ENCODE data around the gene FTO.

FTO gene

GRCh38 chr16:53703590-53704444, at the start of gene FTO, which contains the start of gene RPGRIP1L:
FTO (plus strand) TSS chr16:53704156.
RPGRIP1L (minus strand) TSS chr16:53703859; CDS start chr16:53700723, 3,136 bp downstream.
- Histone ChIP-seq H3K27ac (peak within 1 kb of the TSS; percentile 68), H3K4me2 (ENCODE audit: low read length) (peak within 1 kb of the TSS; percentile 88), H3K9me3 (ENCODE audit: control insufficient read depth, low read length) (no peaks in the 10 kb centered on the region), H3K36me3 (ENCODE audit: control insufficient read depth, insufficient read depth, low read length) (no peaks in the 10 kb centered on the region), H3K4me3 (ENCODE audit: low read depth, low read length) (peak within 1 kb of the TSS; percentile 88), H3K9ac (peak within 1 kb of the TSS; percentile 34), H3K4me1 (peaks cover 8% of the 10 kb centered on the region), H3K27me3 (ENCODE audit: control insufficient read depth, insufficient read depth, low read length) (no peaks in the 10 kb centered on the region), H2AFZ (peak within 1 kb of the TSS; percentile 70), H3K79me2 (peaks cover 42% of the 10 kb centered on the region)
- TF ChIP-seq CTCF (IDR thresholded peaks at IDR 0.05): peak; percentile 7

DNA sequence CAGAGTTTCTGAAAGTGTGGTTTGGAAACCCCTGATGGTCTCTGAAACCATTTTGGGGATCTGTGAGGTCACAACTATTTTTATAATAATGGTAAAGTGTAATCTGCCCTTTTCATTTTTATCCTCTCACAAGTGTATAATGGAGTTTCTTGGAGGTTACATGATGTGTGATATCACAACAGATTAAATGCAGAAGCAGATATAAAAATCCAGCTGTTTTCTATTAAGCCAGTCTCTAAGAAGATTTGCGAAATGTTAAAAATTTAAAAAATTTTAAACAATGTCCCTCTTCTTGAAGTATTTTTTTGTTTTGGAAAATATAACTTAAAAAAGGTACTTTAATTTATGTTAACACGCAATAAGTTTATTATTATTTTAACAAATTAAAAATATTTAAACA, 49.0 kb upstream of the FTO start:
- Histone ChIP-seq H3K36me3 (ENCODE audit: control insufficient read depth, insufficient read depth, low read length) (no peaks in the 10 kb centered on the region), H3K79me2 (no peaks in the 10 kb centered on the region), H3K27me3 (ENCODE audit: control insufficient read depth, insufficient read depth, low read length) (no peaks in the 10 kb centered on the region), H3K9ac (no peak overlapping the region), H3K4me3 (ENCODE audit: low read depth, low read length) (no peak overlapping the region), H3K4me1 (no peaks in the 10 kb centered on the region), H3K27ac (no peak overlapping the region), H3K9me3 (ENCODE audit: control insufficient read depth, low read length) (no peaks in the 10 kb centered on the region), H3K4me2 (ENCODE audit: low read length) (no peak overlapping the region), H2AFZ (no peak overlapping the region)
- no peak for TF ChIP-seq CTCF (IDR thresholded peaks at IDR 0.05)

DNA sequence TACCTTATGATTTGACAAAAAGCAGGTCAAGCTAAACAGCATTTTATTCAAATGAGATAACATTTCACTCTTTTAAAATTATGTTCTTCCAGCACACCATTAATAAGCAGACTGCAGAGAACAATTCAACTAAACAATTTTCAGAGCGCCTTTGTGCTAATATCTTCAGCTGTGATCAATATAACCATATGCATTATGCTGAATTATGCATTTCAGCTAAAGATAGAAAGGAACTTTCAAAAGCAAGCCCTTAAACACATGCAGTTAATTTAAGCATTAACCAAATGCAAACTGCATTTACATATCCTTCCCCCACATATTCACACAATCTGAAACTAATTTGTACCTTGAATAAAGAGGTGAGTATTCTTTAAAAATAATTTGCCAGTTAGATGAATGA, 41.9 kb upstream of the FTO start:
- no peak overlapping the region for H3K4me2 ChIP-seq (ENCODE audit: low read length)
- no peak for TF ChIP-seq CTCF (IDR thresholded peaks at IDR 0.05)
- H3K4me3 ChIP-seq (ENCODE audit: low read depth, low read length): no peak overlapping the region
- no peak overlapping the region for H3K9ac ChIP-seq
- H3K79me2 ChIP-seq: no peaks in the 10 kb centered on the region
- H3K27me3 ChIP-seq (ENCODE audit: control insufficient read depth, insufficient read depth, low read length): no peaks in the 10 kb centered on the region
- no peaks in the 10 kb centered on the region for H3K9me3 ChIP-seq (ENCODE audit: control insufficient read depth, low read length)
- no peaks in the 10 kb centered on the region for H3K36me3 ChIP-seq (ENCODE audit: control insufficient read depth, insufficient read depth, low read length)
- no peak overlapping the region for H2AFZ ChIP-seq
- H3K4me1 ChIP-seq: no peaks in the 10 kb centered on the region
- H3K27ac ChIP-seq: no peak overlapping the region

DNA sequence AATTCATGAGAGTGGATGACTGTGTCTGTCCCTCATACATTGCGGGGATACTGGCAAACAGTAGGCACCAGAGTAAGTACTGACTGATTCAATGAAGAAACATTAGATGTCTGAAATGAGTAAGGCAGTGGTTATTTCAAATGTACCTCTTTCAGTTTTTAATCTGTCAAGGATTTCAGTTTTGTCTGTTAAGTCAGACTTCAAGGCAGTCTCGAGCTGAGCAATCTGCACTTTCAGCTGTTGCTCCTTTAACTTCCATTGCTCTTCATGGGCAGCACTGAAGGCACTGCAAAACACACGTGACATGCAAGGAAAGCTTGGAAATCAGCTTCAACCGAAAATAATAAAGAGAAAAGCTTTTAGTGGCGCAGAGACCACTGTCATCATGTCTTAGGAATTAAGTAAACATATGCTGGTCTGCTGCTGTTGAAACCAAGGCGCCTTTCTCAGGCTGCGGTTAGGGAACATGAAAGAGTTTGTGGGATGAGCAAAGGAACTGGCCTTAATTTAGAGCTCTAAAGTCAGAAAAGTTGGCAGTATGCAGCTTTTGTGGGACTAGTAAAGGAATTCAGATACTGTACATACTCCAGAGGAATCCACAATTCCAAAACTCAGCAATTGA, 39.1 kb upstream of the FTO start:
- no peaks in the 10 kb centered on the region for H3K36me3 ChIP-seq (ENCODE audit: control insufficient read depth, insufficient read depth, low read length)
- no peaks in the 10 kb centered on the region for H3K4me1 ChIP-seq
- no peak overlapping the region for H3K27ac ChIP-seq
- H3K27me3 ChIP-seq (ENCODE audit: control insufficient read depth, insufficient read depth, low read length): no peaks in the 10 kb centered on the region
- H3K4me3 ChIP-seq (ENCODE audit: low read depth, low read length): no peak overlapping the region
- no peak overlapping the region for H2AFZ ChIP-seq
- H3K9ac ChIP-seq: no peak overlapping the region
- no peak overlapping the region for H3K4me2 ChIP-seq (ENCODE audit: low read length)
- no peak for TF ChIP-seq CTCF (IDR thresholded peaks at IDR 0.05)
- no peaks in the 10 kb centered on the region for H3K79me2 ChIP-seq
- no peaks in the 10 kb centered on the region for H3K9me3 ChIP-seq (ENCODE audit: control insufficient read depth, low read length)

Measured in parathyroid adenoma (tissue), 2 donors.